Caco-2 (cell line): Measurements from ENCODE around the gene LPAR1. TPM values are rescaled to one million over a fixed set of nuclear protein-coding genes. Genes with fewer than 3 reads are reported as not detected.

Experiments
- BruUV-seq: library from RNA; stranded (reverse); fragments of 400-500 nt; replicated peaks from 2 replicates; lab custom pipeline; 2021; lab: Mats Ljungman, UMichigan
- CTCF ChIA-PET: fragments of 300-600 bp; sonication (Branson Sonifier 250); formaldehyde crosslinking; loops from one replicate; lab custom pipeline; 2022; ENCODE audit warnings: antibody characterized with exemption; lab: Charles Lee
- POLR2A ChIA-PET: fragments of 300-600 bp; sonication (Branson Sonifier 250); formaldehyde crosslinking; loops from one replicate; lab custom pipeline; 2022; ENCODE audit warnings: antibody characterized with exemption; lab: Charles Lee
- DNase-seq, 2 experiments: peaks; one replicate each; pipeline versions ENCODE4 v3.0.0 to v3.0.0-alpha.2; 2020 to 2022
- H3K27me3 ChIP-seq: replicated peaks from 2 replicates; pipeline ENCODE4 v1.6.0; 2011; ENCODE audit warnings: low read length; ENCODE audit not compliant: control insufficient read depth, insufficient read depth
- H3K36me3 ChIP-seq: 2 replicates; pipeline ENCODE4 v1.5.1; 2011; ENCODE audit warnings: low read length; ENCODE audit not compliant: control insufficient read depth, insufficient read depth
- H3K4me1 ChIP-seq: fragments of 250-450 bp; sonication (Bioruptor Pico); 2 replicates; pipeline ENCODE4 v1.5.1; 2020; ENCODE audit warnings: mild to moderate bottlenecking
- H3K4me3 ChIP-seq: 2 replicates; pipeline ENCODE4 v1.5.1; 2011; ENCODE audit warnings: low read depth, mild to moderate bottlenecking, control low read depth, low read length
- H3K9me3 ChIP-seq: fragments of 250-450 bp; sonication (Bioruptor Pico); 2 replicates; pipeline ENCODE4 v1.5.1; 2020; ENCODE audit warnings: mild to moderate bottlenecking, moderate library complexity
- H3K27ac Mint-ChIP-seq: one replicate; pipeline ENCODE4 v1.8.0; 2022; ENCODE audit warnings: mixed read lengths; ENCODE audit not compliant: unreplicated experiment
- H3K27me3 Mint-ChIP-seq: one replicate; pipeline ENCODE4 v1.8.0; 2022; ENCODE audit warnings: mixed read lengths; ENCODE audit not compliant: insufficient read depth, unreplicated experiment
- H3K36me3 Mint-ChIP-seq: one replicate; pipeline ENCODE4 v1.8.0; 2022; ENCODE audit warnings: mild to moderate bottlenecking, mixed read lengths; ENCODE audit not compliant: insufficient read depth, unreplicated experiment
- H3K4me1 Mint-ChIP-seq: one replicate; pipeline ENCODE4 v1.8.0; 2022; ENCODE audit warnings: low read depth, mixed read lengths; ENCODE audit not compliant: unreplicated experiment
- H3K4me3 Mint-ChIP-seq: one replicate; pipeline ENCODE4 v1.8.0; 2022; ENCODE audit warnings: mild to moderate bottlenecking, moderate library complexity, mixed read lengths; ENCODE audit not compliant: unreplicated experiment
- H3K9me3 Mint-ChIP-seq: one replicate; pipeline ENCODE4 v1.8.0; 2022; ENCODE audit warnings: mixed read lengths; ENCODE audit not compliant: unreplicated experiment
- CTCF ChIP-seq, 2 experiments: fragments of 200-600 bp in 1 of 2; IDR thresholded peaks; 1 replicate in 1 of 2; 2 replicates in 1 of 2; pipeline versions ENCODE4 v1.5.1 to v1.8.0; 2011 to 2022; ENCODE audit warnings: antibody characterized with exemption in 1 of 2, control low read depth in 1 of 2, inconsistent platforms in 1 of 2, low read depth in 1 of 2, low read length in 1 of 2, mild to moderate bottlenecking in 1 of 2, moderate library complexity in 1 of 2; ENCODE audit not compliant: insufficient read depth in 1 of 2, severe bottlenecking in 1 of 2, unreplicated experiment in 1 of 2
- intact Hi-C: fragments of 100-400 bp; cut with micrococcal nuclease; formaldehyde crosslinking; loops from one replicate; pipeline ENCODE4 v1.10.0; 2022; ENCODE audit not compliant: unreplicated experiment
- total RNA-seq: library from RNA; stranded (reverse); gene quantifications from 2 replicates; pipeline ENCODE4 v1.2.3, GENCODE V29; 2022

Gene LPAR1
- total RNA-seq, 1 experiment from 2014 or later: 20.3 TPM

GRCh38 chr9:111066468-111066867, 28.2 kb upstream of the LPAR1 start:
- Histone ChIP-seq H3K4me1 (no peaks in the 10 kb centered on the region), H3K36me3 (no peaks in the 10 kb centered on the region), H3K9me3 (no peaks in the 10 kb centered on the region), H3K4me3 (no peak overlapping the region), H3K27me3 (no peaks in the 10 kb centered on the region)
- intact Hi-C loops: no loop called here
- Mint-ChIP-seq H3K36me3 (no peaks in the 10 kb centered on the region), H3K27ac (no peak overlapping the region), H3K9me3 (no peaks in the 10 kb centered on the region), H3K4me3 (no peak overlapping the region), H3K4me1 (no peaks in the 10 kb centered on the region), H3K27me3 (peaks cover 16% of the 10 kb centered on the region)
- ChIA-PET POLR2A (no interaction called here), CTCF (no interaction called here)
- no peak for TF ChIP-seq CTCF (IDR thresholded peaks at IDR 0.05; ENCODE audit: insufficient read depth in 1 of 2, low read depth in 1 of 2, low read length in 1 of 2, severe bottlenecking in 1 of 2, unreplicated experiment in 1 of 2)
- BruUV-seq: no TSS peak
- DNase-seq: no peak

GRCh38 chr9:111065414-111065813, 27.1 kb upstream of the LPAR1 start:
- Mint-ChIP-seq H3K27me3 (peaks cover 20% of the 10 kb centered on the region), H3K27ac (no peak overlapping the region), H3K9me3 (no peaks in the 10 kb centered on the region), H3K4me1 (no peaks in the 10 kb centered on the region), H3K4me3 (no peak overlapping the region), H3K36me3 (no peaks in the 10 kb centered on the region)
- H3K9me3 ChIP-seq: no peaks in the 10 kb centered on the region
- H3K4me3 ChIP-seq: no peak overlapping the region
- POLR2A ChIA-PET: no interaction called here
- no peak for TF ChIP-seq CTCF (IDR thresholded peaks at IDR 0.05; ENCODE audit: insufficient read depth in 1 of 2, low read depth in 1 of 2, low read length in 1 of 2, severe bottlenecking in 1 of 2, unreplicated experiment in 1 of 2)
- no peaks in the 10 kb centered on the region for H3K27me3 ChIP-seq
- intact Hi-C loops: no loop called here
- CTCF ChIA-PET: no interaction called here
- no peaks in the 10 kb centered on the region for H3K4me1 ChIP-seq
- BruUV-seq: no TSS peak
- no peak for DNase-seq
- no peaks in the 10 kb centered on the region for H3K36me3 ChIP-seq

GRCh38 chr9:111064160-111064837, 26.0 kb upstream of the LPAR1 start:
- Mint-ChIP-seq H3K27ac (no peak overlapping the region), H3K4me3 (no peak overlapping the region), H3K4me1 (no peaks in the 10 kb centered on the region), H3K36me3 (no peaks in the 10 kb centered on the region), H3K27me3 (peaks cover 26% of the 10 kb centered on the region), H3K9me3 (no peaks in the 10 kb centered on the region)
- TF ChIP-seq CTCF (IDR thresholded peaks at IDR 0.05; ENCODE audit: insufficient read depth in 1 of 2, low read depth in 1 of 2, low read length in 1 of 2, severe bottlenecking in 1 of 2, unreplicated experiment in 1 of 2): no peak
- no TSS peak for BruUV-seq
- intact Hi-C loops: no loop called here
- no peaks in the 10 kb centered on the region for H3K36me3 ChIP-seq
- H3K9me3 ChIP-seq: no peaks in the 10 kb centered on the region
- ChIA-PET POLR2A (no interaction called here), CTCF (no interaction called here)
- H3K27me3 ChIP-seq: no peaks in the 10 kb centered on the region
- H3K4me3 ChIP-seq: no peak overlapping the region
- no peak for DNase-seq
- no peaks in the 10 kb centered on the region for H3K4me1 ChIP-seq
